DMS53 (cell line): ENCODE measurements around the gene TTYH2.

ENCODE experiments used
- DNase-seq: peaks from one replicate; lab custom pipeline; 2025; lab: John Stamatoyannopoulos, UW

TTYH2 gene

DNA sequence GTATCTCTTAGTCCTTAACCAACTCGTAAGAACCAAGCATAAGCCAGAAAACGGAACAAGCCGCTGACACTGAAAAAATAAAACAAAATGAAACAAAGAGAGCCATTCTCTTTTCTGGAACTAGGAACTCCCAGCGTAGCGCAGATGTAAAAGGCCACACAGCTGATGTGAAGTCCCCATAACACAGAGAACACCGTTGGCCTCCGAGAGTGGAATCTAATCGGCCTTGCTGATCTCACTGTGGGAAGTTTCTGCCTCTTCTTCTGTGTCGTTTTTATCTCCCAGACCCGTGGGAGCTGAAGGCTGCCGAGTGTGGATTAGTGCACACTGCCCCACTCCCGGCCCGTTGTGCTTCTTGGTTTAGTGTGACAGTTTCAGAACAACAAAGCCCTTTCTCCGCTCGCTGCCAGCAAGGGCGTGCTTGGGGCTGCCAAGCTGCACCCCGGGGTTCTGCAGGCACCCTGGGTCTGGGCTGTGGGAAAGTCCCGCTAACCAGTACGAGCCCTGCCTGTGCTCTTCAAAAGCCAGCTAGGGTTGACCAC, 21.7 kb downstream of the TTYH2 start:
- DNase-seq: no peak

DNA sequence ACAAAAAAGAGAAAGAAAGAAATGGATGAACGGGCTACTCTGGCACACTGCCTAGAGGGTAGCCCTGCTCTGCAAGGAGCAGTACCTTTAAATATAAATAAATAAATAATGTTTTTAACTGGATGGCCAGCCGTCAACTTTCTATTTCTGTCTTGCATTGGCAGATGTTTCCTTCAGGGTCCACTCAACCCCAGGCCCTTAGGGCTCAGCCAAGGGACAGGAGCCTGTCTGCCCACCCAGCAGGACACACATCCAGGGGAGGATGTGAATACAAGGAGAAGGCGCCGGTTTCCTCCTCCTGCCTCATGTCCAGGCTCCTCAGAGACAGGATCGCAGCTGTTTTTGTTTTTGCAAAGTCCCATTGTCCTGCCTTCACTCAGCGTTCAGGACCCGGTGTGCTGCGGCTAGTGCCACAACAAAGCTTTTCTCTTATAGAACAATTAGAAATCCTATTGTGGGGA, 22.6 kb downstream of the TTYH2 start:
- no peak for DNase-seq

DNA sequence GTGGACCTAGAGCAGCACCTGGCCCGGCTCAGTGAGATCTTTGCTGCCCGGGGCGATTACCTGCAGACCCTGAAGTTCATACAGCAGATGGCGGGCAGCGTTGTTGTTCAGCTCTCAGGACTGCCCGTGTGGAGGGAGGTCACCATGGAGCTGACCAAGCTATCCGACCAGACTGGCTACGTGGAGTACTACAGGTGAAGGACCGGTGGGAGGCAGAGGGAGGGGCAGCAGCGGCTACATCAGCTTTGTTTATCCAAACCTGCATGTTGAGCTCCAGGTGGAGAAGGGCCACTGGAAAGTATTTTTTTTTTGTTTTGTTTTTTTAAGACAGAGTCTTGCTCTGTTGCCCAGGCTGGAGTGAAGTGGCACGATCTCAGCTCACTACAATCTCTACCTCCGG, 23.9 kb downstream of the TTYH2 start:
- no peak for DNase-seq

GRCh38 chr17:74239172-74239571, 25.8 kb downstream of the TTYH2 start:
- DNase-seq: no peak

DNA sequence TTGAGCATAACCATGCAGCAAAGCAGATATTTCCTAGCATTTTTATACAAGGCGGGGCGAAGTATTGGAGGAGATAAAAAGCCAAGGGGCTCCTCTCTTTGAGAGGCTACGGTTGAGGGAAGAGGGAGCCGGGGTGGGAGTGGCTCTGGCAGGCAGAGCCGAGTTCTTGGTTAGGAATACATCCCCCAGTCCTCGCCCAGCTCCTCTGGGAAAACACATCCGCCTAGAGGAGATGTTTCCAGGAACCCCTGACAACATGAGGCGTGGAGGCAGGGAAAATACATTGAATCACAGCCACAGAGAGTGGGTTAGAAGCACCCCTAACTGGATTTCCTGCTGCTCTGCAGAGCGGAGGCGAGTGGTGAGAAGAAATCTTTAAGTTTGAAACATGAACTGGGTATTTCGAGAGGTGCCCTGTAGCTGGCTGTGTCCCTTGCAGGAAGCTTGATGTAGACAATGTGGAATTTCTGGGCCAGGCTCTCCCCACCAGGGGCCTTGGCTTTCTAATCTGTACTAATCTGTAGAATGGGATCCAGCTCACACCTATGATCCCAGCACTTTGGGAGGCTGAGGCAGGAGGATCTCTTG, 27.3 kb downstream of the TTYH2 start:
- no peak for DNase-seq

DNA sequence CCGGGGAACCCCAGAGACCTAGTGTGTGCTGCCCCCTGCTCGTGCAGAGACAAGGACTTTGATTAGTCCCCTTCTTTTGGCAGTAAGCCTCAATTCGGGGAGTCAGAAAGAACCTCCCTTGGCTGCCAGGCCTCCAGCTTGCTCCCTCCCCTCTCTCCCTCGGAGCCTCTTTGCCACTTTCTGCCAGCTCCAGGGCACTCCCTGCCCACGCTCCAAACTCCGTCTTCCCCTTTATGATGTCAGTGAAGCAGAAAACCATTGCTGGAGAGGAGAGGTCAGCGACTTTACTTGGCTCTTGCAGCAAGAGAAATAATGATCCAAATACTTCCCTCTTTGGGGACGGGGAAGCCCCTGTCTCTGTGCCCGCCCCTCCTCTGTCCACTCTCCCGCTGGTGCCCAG, 28.1 kb downstream of the TTYH2 start:
- DNase-seq: no peak

- DNase-seq: no peak
These were observed 28.5 kb downstream of the TTYH2 start for GRCh38 chr17:74241847-74242246.

DNA sequence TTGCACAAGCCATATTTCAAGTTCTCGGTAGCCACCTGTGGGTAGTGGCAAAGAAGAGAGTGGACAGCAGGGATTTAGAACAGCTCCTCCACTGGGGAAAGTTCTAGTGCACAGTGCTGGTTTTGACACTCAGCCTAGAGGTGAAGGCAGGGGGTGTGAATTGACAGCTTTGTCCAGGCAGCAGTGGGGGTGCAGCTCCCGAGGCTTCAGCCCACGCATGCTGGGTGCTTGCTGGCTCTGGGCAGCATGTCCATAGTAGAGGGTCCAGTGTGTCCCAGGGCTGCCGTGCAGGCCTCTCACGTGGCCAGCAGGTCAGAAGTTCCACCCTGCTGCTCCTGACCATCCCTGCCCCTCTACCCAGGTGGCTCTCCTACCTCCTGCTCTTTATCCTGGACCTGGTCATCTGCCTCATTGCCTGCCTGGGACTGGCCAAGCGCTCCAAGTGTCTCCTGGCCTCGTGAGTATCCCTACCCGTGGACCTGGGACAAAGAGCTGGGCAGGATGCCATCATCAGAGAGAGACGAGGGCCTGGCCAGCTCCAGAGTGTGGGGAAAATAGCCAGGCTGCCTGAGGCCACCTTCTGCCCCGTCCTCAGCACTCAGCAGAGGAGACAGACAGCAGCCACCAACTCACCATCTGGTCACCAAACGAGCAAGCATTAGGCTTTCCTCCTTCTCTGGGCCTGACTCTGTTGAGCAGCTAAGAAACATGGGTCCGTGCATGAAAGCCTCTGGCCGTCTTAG, 29.8 kb downstream of the TTYH2 start:
- no peak for DNase-seq

GRCh38 chr17:74244128-74244527, 30.8 kb downstream of the TTYH2 start:
- no peak for DNase-seq

DNA sequence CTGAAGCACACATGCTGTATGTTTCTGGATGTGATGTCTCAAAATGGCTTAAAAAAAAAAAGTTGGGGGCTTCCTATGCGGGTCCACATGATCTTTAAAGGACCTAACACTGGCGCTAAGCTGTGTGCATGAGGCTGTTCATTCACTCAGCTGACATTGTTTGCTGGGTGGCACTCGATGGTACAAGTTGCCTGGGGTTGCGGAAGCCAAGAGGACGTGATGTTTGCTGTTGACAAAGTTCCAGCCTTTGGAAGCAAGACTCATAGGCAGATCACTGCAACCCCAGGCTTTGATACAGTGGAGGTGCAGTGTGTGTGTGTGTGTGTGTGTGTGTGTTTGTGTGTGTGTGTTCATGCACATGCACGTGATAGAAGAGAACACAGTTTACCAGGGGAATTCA, 31.2 kb downstream of the TTYH2 start:
- DNase-seq: no peak

GRCh38 chr17:74245145-74245831, 31.9 kb downstream of the TTYH2 start:
- DNase-seq: no peak

GRCh38 chr17:74245871-74246270, 32.5 kb downstream of the TTYH2 start:
- no peak for DNase-seq

GRCh38 chr17:74249590-74250270, 36.4 kb downstream of the TTYH2 start:
- no peak for DNase-seq

GRCh38 chr17:74250324-74250995, 37.1 kb downstream of the TTYH2 start:
- no peak for DNase-seq

DNA sequence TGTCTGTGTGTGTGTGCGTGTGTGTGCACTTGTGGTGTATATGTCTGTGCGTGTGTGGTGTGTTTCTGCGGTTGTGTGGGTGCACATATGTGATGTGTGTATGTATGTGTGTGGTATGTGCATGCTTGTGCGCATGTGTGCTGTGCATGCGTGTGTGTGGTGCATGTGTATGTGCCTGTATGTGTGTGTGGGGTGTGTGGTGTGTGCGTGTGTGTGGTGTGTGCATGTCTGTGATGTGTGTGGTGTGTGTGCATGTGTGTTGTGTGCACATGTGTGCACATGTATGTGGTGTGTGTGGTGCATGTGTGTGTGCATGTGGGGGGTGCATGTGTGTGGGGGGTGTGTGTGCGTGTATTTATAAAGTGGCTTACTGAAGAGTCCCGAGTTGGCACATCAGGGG, 37.7 kb downstream of the TTYH2 start:
- no peak for DNase-seq

- DNase-seq: no peak
These were observed 38.2 kb downstream of the TTYH2 start for GRCh38 chr17:74251569-74251968.

DNA sequence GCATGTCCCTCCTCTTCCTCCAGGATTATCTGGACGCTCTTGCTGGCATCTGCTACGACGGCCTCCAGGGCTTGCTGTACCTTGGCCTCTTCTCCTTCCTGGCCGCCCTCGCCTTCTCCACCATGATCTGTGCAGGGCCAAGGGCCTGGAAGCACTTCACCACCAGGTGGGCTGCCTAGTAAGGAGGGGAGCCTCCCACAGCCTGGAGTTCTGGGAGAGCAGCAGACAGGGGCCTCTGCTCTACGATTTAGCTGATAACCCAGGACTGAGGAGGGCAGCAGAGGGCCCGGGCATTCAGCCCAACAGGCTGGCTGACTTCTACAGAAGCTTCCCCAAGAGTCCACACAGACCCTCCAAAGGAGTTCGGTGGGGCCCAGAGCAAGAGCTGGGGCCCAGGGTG, 38.8 kb downstream of the TTYH2 start:
- DNase-seq: no peak

- no peak for DNase-seq
These were observed 39.7 kb downstream of the TTYH2 start for GRCh38 chr17:74253036-74253435.

DNA sequence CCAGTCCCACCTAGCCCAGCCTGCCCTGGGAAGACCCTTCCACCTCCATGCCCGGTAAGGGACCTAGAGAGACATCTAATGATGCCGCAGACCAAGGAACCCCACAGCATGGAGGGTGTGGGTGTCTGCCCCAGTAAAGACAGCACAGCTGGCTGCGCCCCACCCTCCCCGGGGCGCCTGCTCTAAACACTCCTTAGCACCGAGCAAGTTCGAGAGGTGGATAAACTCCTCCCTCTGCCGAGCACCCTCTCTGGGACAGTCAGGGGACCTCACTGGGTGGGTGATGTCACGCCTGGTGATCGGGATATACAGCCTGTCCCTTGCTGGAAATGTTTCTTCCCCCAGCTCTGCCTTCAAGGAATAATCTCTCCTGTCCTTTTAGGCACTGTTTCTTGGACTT, 43.9 kb downstream of the TTYH2 start:
- no peak for DNase-seq

DNA sequence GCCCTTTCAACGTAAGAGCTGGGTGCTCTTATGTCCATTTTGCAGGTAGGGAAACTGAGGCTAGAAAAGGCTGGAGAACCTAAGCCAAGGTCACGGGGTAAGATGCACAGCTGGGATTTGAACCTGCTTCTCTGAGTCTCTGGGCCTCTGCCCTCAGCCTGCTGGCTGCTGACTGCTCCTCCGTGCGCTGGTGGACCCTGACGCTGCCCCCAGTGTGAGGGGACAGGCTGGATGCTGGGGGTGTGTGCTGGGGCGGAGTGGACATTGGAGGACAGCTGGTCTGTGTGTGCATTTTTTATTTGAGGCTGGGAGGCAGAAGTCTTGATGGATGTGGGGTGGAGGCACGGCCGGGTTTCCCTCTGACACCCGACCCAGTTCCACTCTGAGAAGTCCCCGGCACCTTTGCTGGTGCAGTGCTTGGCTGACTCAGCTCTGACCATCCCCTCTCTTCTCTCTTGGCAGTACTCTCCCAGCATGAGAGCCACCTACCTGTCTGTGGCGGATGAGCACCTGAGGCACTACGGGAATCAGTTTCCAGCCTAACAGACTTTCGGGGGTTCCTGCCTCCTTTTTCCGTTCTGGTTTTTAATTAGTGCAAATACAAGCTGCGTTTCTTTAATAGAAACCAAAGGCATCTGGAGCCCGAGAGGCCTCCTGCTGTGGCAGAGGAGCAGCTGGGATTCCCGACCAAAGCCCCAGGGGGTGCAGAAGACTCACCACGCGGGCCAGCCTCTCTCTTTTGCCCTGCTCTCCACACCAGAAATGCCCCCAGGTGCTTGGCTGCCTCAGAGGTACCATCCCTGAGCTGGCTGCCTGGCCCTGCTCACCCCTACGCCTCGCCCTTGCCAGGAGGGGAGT, 46.5 kb downstream of the TTYH2 start:
- DNase-seq: no peak

GRCh38 chr17:74260525-74260850, 47.1 kb downstream of the TTYH2 start:
- no peak for DNase-seq
